ENCODE results near the gene DOCK1.

Gene DOCK1

DNA sequence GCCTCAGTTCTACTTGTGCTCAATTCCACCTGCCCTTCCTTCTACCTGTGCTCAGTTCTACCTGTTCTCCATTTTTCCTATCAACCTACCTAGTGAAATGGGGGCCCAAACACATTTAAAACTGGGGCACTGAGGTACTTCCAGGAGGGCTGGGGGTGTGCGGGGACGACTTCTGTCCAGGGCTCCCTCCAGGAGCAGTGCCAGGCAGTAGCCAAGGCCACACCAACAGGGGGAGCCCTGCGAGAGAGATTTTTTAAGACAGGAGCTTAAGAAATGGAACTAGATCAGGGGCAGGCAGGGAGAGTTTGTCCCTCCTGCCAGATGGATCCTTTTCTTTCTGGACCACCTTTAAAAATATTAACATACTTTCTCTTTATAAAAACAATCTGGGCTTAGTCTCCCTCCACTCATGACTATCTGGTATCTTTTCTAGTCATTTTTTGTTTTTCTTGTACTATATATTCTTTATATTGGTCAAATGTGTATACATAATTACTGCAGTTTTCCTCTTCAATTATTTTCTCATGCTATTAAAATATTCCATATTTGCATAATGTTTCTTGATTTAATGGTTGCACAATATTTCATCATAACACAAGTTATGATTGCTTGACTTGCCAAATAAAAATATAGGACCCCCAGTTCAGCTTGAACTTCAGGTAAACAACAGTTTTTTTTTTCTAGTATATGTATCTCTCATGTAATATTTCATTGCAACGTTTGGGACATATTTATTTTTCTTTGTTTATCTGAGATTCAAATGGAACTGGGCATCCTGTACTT, 338.5 kb downstream of the DOCK1 start:
- Histone ChIP-seq H2AFZ (ENCODE audit: low read depth, low read length) (no peak overlapping the region), H4K8ac (ENCODE audit: low read length) (no peak overlapping the region), H3K27ac (ENCODE audit: low read length, poor library complexity, severe bottlenecking) (no peak overlapping the region), H2BK5ac (ENCODE audit: low read depth, low read length, poor library complexity, severe bottlenecking) (no peak overlapping the region), H2BK12ac (ENCODE audit: low read length in 2 of 2) (no peak overlapping the region), H4K91ac (ENCODE audit: low read length) (no peak overlapping the region), H2BK15ac (ENCODE audit: low read depth, poor library complexity, severe bottlenecking) (no peak overlapping the region), H3K4me2 (ENCODE audit: low read length, poor library complexity, severe bottlenecking) (no peak overlapping the region), H3K4me1 (ENCODE audit: control insufficient read depth, insufficient read depth, low read depth, low read length) (no peaks in the 10 kb centered on the region), H3K79me1 (replicated peaks; ENCODE audit: low read length, poor library complexity, severe bottlenecking) (peaks cover 14% of the 10 kb centered on the region), H2BK120ac (ENCODE audit: low read depth, low read length) (no peak overlapping the region), H3K14ac (ENCODE audit: low read length in 2 of 2) (no peak overlapping the region), H3K9ac (ENCODE audit: low read length) (no peak overlapping the region), H3K4me3 (ENCODE audit: insufficient read depth in 1 of 2, low read depth in 1 of 2, low read length in 2 of 2) (no peak overlapping the region), H3K9me3 (ENCODE audit: control insufficient read depth, low read length) (no peaks in the 10 kb centered on the region), H3K4ac (ENCODE audit: low read depth in 1 of 2, low read length in 2 of 2) (no peak overlapping the region), H3K23ac (ENCODE audit: low read length in 2 of 2) (no peak overlapping the region), H3K27me3 (ENCODE audit: control insufficient read depth in 1 of 2, insufficient read depth in 1 of 2, low read length in 2 of 2) (no peaks in the 10 kb centered on the region), H3K18ac (ENCODE audit: low read depth in 1 of 2, low read length in 2 of 2) (no peak overlapping the region), H3K36me3 (ENCODE audit: control insufficient read depth in 1 of 2, insufficient read depth in 2 of 2, low read depth in 1 of 2, low read length in 2 of 2) (peaks cover 2 to 11% of the 10 kb centered on the region in 2 experiments), H2AK5ac (ENCODE audit: low read length, severe bottlenecking) (no peak overlapping the region)
- DNase-seq, result peak; percentile 45
- 52% methylated on average over 2 of the region's 4 CpGs for WGBS

DNA sequence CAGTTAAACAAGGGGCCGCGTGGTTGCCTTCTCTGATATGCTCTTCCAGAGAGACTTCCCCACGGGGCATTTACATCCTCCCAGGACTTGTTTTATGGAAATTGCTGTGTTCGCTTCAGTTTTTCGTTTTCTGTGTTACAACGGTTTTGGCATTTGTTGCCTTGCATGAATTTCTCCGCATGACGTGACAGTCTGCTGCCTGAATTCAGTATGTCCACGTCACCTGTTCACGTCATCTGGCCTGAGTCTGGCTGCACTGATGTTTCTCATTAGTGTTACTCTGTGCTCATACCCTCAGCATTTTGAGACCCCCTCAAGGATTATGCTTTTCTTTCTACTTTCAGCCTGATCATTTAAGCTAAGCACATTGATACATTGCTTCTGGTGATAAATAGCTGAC, 340.2 kb downstream of the DOCK1 start:
- 91% methylated on average over 10 of the region's 10 CpGs for WGBS
- H3K79me1 ChIP-seq (replicated peaks; ENCODE audit: low read length, poor library complexity, severe bottlenecking), result peaks cover 11% of the 10 kb centered on the region
- H3K36me3 ChIP-seq (ENCODE audit: control insufficient read depth in 1 of 2, insufficient read depth in 2 of 2, low read depth in 1 of 2, low read length in 2 of 2), result peaks cover 6 to 28% of the 10 kb centered on the region in 2 experiments
- H2BK120ac ChIP-seq (ENCODE audit: low read depth, low read length), result no peak overlapping the region
- no peaks in the 10 kb centered on the region for H3K9me3 ChIP-seq (ENCODE audit: control insufficient read depth, low read length)
- H3K14ac ChIP-seq (ENCODE audit: low read length in 2 of 2), result no peak overlapping the region
- H3K4ac ChIP-seq (ENCODE audit: low read depth in 1 of 2, low read length in 2 of 2), result no peak overlapping the region
- no peak overlapping the region for H3K23ac ChIP-seq (ENCODE audit: low read length in 2 of 2)
- H4K8ac ChIP-seq (ENCODE audit: low read length), result no peak overlapping the region
- no peaks in the 10 kb centered on the region for H3K27me3 ChIP-seq (ENCODE audit: control insufficient read depth in 1 of 2, insufficient read depth in 1 of 2, low read length in 2 of 2)
- no peak overlapping the region for H2BK15ac ChIP-seq (ENCODE audit: low read depth, poor library complexity, severe bottlenecking)
- H2AK5ac ChIP-seq (ENCODE audit: low read length, severe bottlenecking), result no peak overlapping the region
- no peak overlapping the region for H3K9ac ChIP-seq (ENCODE audit: low read length)
- H3K4me1 ChIP-seq (ENCODE audit: control insufficient read depth, insufficient read depth, low read depth, low read length), result no peaks in the 10 kb centered on the region
- no peak overlapping the region for H3K4me3 ChIP-seq (ENCODE audit: insufficient read depth in 1 of 2, low read depth in 1 of 2, low read length in 2 of 2)
- H2BK12ac ChIP-seq (ENCODE audit: low read length in 2 of 2), result no peak overlapping the region
- no peak overlapping the region for H3K27ac ChIP-seq (ENCODE audit: low read length, poor library complexity, severe bottlenecking)
- H3K18ac ChIP-seq (ENCODE audit: low read depth in 1 of 2, low read length in 2 of 2), result no peak overlapping the region
- H3K4me2 ChIP-seq (ENCODE audit: low read length, poor library complexity, severe bottlenecking), result no peak overlapping the region
- H2BK5ac ChIP-seq (ENCODE audit: low read depth, low read length, poor library complexity, severe bottlenecking), result no peak overlapping the region
- no peak for DNase-seq
- H4K91ac ChIP-seq (ENCODE audit: low read length), result no peak overlapping the region
- no peak overlapping the region for H2AFZ ChIP-seq (ENCODE audit: low read depth, low read length)

- peaks cover 6 to 36% of the 10 kb centered on the region in 2 experiments for H3K36me3 ChIP-seq (ENCODE audit: control insufficient read depth in 1 of 2, insufficient read depth in 2 of 2, low read depth in 1 of 2, low read length in 2 of 2)
- H2BK12ac ChIP-seq (ENCODE audit: low read length in 2 of 2), result no peak overlapping the region
- H4K91ac ChIP-seq (ENCODE audit: low read length), result no peak overlapping the region
- H3K4me1 ChIP-seq (ENCODE audit: control insufficient read depth, insufficient read depth, low read depth, low read length), result no peaks in the 10 kb centered on the region
- DNase-seq, result no peak
- H3K18ac ChIP-seq (ENCODE audit: low read depth in 1 of 2, low read length in 2 of 2), result no peak overlapping the region
- H2BK120ac ChIP-seq (ENCODE audit: low read depth, low read length), result no peak overlapping the region
- no peak overlapping the region for H4K8ac ChIP-seq (ENCODE audit: low read length)
- H2AFZ ChIP-seq (ENCODE audit: low read depth, low read length), result no peak overlapping the region
- no peak overlapping the region for H2AK5ac ChIP-seq (ENCODE audit: low read length, severe bottlenecking)
- H3K79me1 ChIP-seq (replicated peaks; ENCODE audit: low read length, poor library complexity, severe bottlenecking), result peaks cover 3% of the 10 kb centered on the region
- no peak overlapping the region for H2BK15ac ChIP-seq (ENCODE audit: low read depth, poor library complexity, severe bottlenecking)
- H3K9ac ChIP-seq (ENCODE audit: low read length), result no peak overlapping the region
- no peak overlapping the region for H3K4me2 ChIP-seq (ENCODE audit: low read length, poor library complexity, severe bottlenecking)
- 93% methylated on average over 3 of the region's 5 CpGs for WGBS
- H3K4ac ChIP-seq (ENCODE audit: low read depth in 1 of 2, low read length in 2 of 2), result no peak overlapping the region
- no peak overlapping the region for H3K14ac ChIP-seq (ENCODE audit: low read length in 2 of 2)
- no peak overlapping the region for H2BK5ac ChIP-seq (ENCODE audit: low read depth, low read length, poor library complexity, severe bottlenecking)
- no peaks in the 10 kb centered on the region for H3K27me3 ChIP-seq (ENCODE audit: control insufficient read depth in 1 of 2, insufficient read depth in 1 of 2, low read length in 2 of 2)
- no peak overlapping the region for H3K4me3 ChIP-seq (ENCODE audit: insufficient read depth in 1 of 2, low read depth in 1 of 2, low read length in 2 of 2)
- H3K9me3 ChIP-seq (ENCODE audit: control insufficient read depth, low read length), result no peaks in the 10 kb centered on the region
- H3K27ac ChIP-seq (ENCODE audit: low read length, poor library complexity, severe bottlenecking), result no peak overlapping the region
- no peak overlapping the region for H3K23ac ChIP-seq (ENCODE audit: low read length in 2 of 2)
These were observed 344.8 kb downstream of the DOCK1 start for GRCh38 chr10:127250031-127250430.

GRCh38 chr10:127252818-127253217, 347.6 kb downstream of the DOCK1 start:
- no peak overlapping the region for H3K14ac ChIP-seq (ENCODE audit: low read length in 2 of 2)
- no peaks in the 10 kb centered on the region for H3K4me1 ChIP-seq (ENCODE audit: control insufficient read depth, insufficient read depth, low read depth, low read length)
- peaks cover 3% of the 10 kb centered on the region for H3K79me1 ChIP-seq (replicated peaks; ENCODE audit: low read length, poor library complexity, severe bottlenecking)
- H4K8ac ChIP-seq (ENCODE audit: low read length), result no peak overlapping the region
- H2BK12ac ChIP-seq (ENCODE audit: low read length in 2 of 2), result no peak overlapping the region
- H3K4me2 ChIP-seq (ENCODE audit: low read length, poor library complexity, severe bottlenecking), result no peak overlapping the region
- no peak overlapping the region for H3K27ac ChIP-seq (ENCODE audit: low read length, poor library complexity, severe bottlenecking)
- no peak overlapping the region for H3K23ac ChIP-seq (ENCODE audit: low read length in 2 of 2)
- no peak overlapping the region for H3K9ac ChIP-seq (ENCODE audit: low read length)
- no peak overlapping the region for H3K4ac ChIP-seq (ENCODE audit: low read depth in 1 of 2, low read length in 2 of 2)
- H4K91ac ChIP-seq (ENCODE audit: low read length), result no peak overlapping the region
- 96% methylated on average over 4 of the region's 6 CpGs for WGBS
- H3K9me3 ChIP-seq (ENCODE audit: control insufficient read depth, low read length), result no peaks in the 10 kb centered on the region
- no peak for DNase-seq
- no peak overlapping the region for H2BK5ac ChIP-seq (ENCODE audit: low read depth, low read length, poor library complexity, severe bottlenecking)
- no peak overlapping the region for H3K4me3 ChIP-seq (ENCODE audit: insufficient read depth in 1 of 2, low read depth in 1 of 2, low read length in 2 of 2)
- no peak overlapping the region for H2BK15ac ChIP-seq (ENCODE audit: low read depth, poor library complexity, severe bottlenecking)
- peaks cover 10 to 46% of the 10 kb centered on the region in 2 experiments for H3K36me3 ChIP-seq (ENCODE audit: control insufficient read depth in 1 of 2, insufficient read depth in 2 of 2, low read depth in 1 of 2, low read length in 2 of 2)
- no peak overlapping the region for H2AFZ ChIP-seq (ENCODE audit: low read depth, low read length)
- no peaks in the 10 kb centered on the region for H3K27me3 ChIP-seq (ENCODE audit: control insufficient read depth in 1 of 2, insufficient read depth in 1 of 2, low read length in 2 of 2)
- no peak overlapping the region for H3K18ac ChIP-seq (ENCODE audit: low read depth in 1 of 2, low read length in 2 of 2)
- H2BK120ac ChIP-seq (ENCODE audit: low read depth, low read length), result no peak overlapping the region
- H2AK5ac ChIP-seq (ENCODE audit: low read length, severe bottlenecking), result no peak overlapping the region
